HepG2 (cell line): ENCODE measurements around the gene MFAP1. TPM values are rescaled to one million over a fixed set of nuclear protein-coding genes. Genes with fewer than 3 reads are reported as not detected.

Source experiments
- ARID3A ChIP-seq: IDR thresholded peaks from 2 replicates; pipeline ENCODE4 v1.6.1; 2012; ENCODE audit warnings: low read depth, low read length, improper control_type of control experiment
- CREM ChIP-seq, 2 experiments: sonication (generic) in 1 of 2; formaldehyde crosslinking in 1 of 2; IDR thresholded peaks; 2 replicates each; pipeline versions ENCODE4 v1.4.0 to v1.6.1; 2016 to 2020; ENCODE audit warnings: antibody characterized with exemption in 1 of 2, mild to moderate bottlenecking in 1 of 2, missing genetic modification reagents in 1 of 2
- DPF2 ChIP-seq: sonication (generic); formaldehyde crosslinking; IDR thresholded peaks from 2 replicates; pipeline ENCODE4 v1.4.0; 2020; ENCODE audit warnings: mild to moderate bottlenecking, low read depth, missing genetic modification reagents, borderline replicate concordance
- ERF ChIP-seq: IDR thresholded peaks from 2 replicates; pipeline ENCODE4 v1.6.1; 2018; ENCODE audit warnings: missing biosample characterization, missing genetic modification reagents
- FOXP1 ChIP-seq, 2 experiments: fragments of 450-650 bp in 1 of 2; IDR thresholded peaks; 2 replicates each; pipeline ENCODE4 v1.6.1; 2017 to 2018; ENCODE audit warnings: antibody characterized with exemption in 1 of 2
- NAIF1 ChIP-seq: sonication (generic); formaldehyde crosslinking; IDR thresholded peaks from 2 replicates; pipeline ENCODE4 v1.5.0; 2020; ENCODE audit warnings: mild to moderate bottlenecking, missing genetic modification reagents, borderline replicate concordance
- NR2C2 ChIP-seq: sonication (generic); formaldehyde crosslinking; IDR thresholded peaks from 2 replicates; pipeline ENCODE4 v1.4.0; 2020; ENCODE audit warnings: missing genetic modification reagents, mild to moderate bottlenecking, moderate library complexity, borderline replicate concordance
- SNAPC2 ChIP-seq: sonication (generic); formaldehyde crosslinking; IDR thresholded peaks from 2 replicates; pipeline ENCODE4 v1.8.1; 2022; ENCODE audit warnings: mild to moderate bottlenecking, missing genetic modification reagents
- WIZ ChIP-seq: sonication (generic); formaldehyde crosslinking; IDR thresholded peaks from 2 replicates; pipeline ENCODE4 v1.5.1; 2020; ENCODE audit warnings: mild to moderate bottlenecking, missing genetic modification reagents
- ZBTB4 ChIP-seq: sonication (generic); formaldehyde crosslinking; IDR thresholded peaks from 2 replicates; pipeline ENCODE4 v1.4.0; 2020; ENCODE audit warnings: missing genetic modification reagents, mild to moderate bottlenecking, borderline replicate concordance
- ZNF451 ChIP-seq: sonication (generic); formaldehyde crosslinking; IDR thresholded peaks from 2 replicates; pipeline ENCODE4 v1.5.0; 2020; ENCODE audit warnings: mild to moderate bottlenecking, missing genetic modification reagents
- ZNF609 ChIP-seq: sonication (generic); formaldehyde crosslinking; IDR thresholded peaks from 2 replicates; pipeline ENCODE4 v1.4.0; 2020; ENCODE audit warnings: mild to moderate bottlenecking, missing genetic modification reagents, borderline replicate concordance
- ZNF816 ChIP-seq: sonication (generic); formaldehyde crosslinking; IDR thresholded peaks from 2 replicates; pipeline ENCODE4 v1.8.0; 2022; ENCODE audit warnings: missing genetic modification reagents, mild to moderate bottlenecking, borderline replicate concordance
- polyA plus RNA-seq, 8 experiments: library from polyadenylated mRNA; depleted of rRNA in 3 of 8; stranded (reverse) in 7 of 8; unstranded in 1 of 8; fragments of >200 nt; fragmentation: Illumina TruSeq in 4 of 8; extraction: Trizol in 4 of 8; gene quantifications; 2 replicates each; pipeline versions ENCODE4 v1.2.1 to v1.2.3, GENCODE V29; 2011 to 2016; ENCODE audit warnings: low read depth in 4 of 8, missing spikeins in 1 of 8, mixed read lengths in 1 of 8; ENCODE audit not compliant: insufficient read depth in 1 of 8
- total RNA-seq, 5 experiments: library from RNA; depleted of rRNA; stranded (reverse); fragments of >200 nt; fragmentation: Illumina TruSeq; extraction: Trizol; gene quantifications; 2 replicates each; pipeline ENCODE4 v1.2.3, GENCODE V29; 2016; ENCODE audit warnings: low read depth in 1 of 5
- TF ChIP-seq, protein P1 (sequence below): sonication (generic); formaldehyde crosslinking; IDR thresholded peaks from 2 replicates; pipeline ENCODE4 v1.4.0; 2020; ENCODE audit warnings: missing genetic modification reagents

The MFAP1 gene
- total and polyA plus RNA-seq, 2 of the 13 experiments (the other 11 are each of a cell fraction or from before 2014, with no cell fraction given): 11.8 to 39.5 TPM

DNA sequence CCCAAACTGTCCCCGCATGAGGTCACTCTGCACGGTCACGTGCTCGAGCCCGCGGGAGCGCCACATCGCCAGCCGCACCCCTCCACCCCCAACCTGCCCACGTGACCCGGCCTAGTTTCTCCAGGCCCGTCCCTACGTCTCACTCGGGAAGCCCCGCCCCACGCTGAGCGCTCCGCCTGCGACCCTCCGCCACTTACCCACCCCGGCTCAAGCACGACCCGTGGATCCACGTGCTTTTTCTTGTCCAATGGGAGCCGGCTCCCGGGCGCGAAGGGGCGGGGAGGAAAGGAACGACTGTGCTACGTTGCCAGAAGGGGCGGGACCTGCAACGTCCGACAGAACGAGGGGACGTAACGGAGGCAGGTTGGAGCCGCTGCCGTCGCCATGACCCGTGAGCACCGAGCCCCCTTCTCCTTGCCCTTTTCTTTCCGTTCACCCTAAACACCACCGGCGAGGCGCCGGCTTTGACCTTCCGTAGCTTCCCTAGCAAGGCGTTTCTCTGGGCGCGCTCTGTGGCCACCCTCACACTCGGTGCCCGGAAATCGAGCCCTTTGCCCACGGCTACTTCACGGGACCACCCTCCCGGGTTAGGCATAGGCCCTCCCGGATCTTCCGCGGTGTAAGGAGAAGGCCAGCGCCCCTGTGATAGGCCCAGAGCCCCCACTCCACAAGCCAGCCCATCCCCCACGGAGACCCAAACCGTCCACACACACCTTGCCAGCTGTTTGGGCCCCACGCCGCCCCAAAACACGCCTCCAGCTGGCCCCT is 32.3 kb downstream of the MFAP1 start, which contains the start of gene SERF2 (continued):
- TF ChIP-seq ARID3A: no peak
- TF ChIP-seq, protein P1, sequence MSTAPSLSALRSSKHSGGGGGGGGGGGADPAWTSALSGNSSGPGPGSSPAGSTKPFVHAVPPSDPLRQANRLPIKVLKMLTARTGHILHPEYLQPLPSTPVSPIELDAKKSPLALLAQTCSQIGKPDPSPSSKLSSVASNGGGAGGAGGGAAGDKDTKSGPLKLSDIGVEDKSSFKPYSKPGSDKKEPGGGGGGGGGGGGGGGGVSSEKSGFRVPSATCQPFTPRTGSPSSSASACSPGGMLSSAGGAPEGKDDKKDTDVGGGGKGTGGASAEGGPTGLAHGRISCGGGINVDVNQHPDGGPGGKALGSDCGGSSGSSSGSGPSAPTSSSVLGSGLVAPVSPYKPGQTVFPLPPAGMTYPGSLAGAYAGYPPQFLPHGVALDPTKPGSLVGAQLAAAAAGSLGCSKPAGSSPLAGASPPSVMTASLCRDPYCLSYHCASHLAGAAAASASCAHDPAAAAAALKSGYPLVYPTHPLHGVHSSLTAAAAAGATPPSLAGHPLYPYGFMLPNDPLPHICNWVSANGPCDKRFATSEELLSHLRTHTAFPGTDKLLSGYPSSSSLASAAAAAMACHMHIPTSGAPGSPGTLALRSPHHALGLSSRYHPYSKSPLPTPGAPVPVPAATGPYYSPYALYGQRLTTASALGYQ (CRISPR knock-in tag): peak; percentile 38; the same call in 1 of the 2 replicates
- peak; percentile 79; the same call in 1 of the 2 replicates for TF ChIP-seq ZNF816
- peak; percentile 39; the same call in 1 of the 2 replicates for TF ChIP-seq NR2C2 (CRISPR knock-in tag)
- TF ChIP-seq ZBTB4: no peak
- no peak for TF ChIP-seq NAIF1 (CRISPR knock-in tag)
- TF ChIP-seq ERF (CRISPR knock-in tag): peak; percentile 73; the same call in 1 of the 2 replicates
- peak; percentile 65; the same call in 1 of the 2 replicates for TF ChIP-seq ZNF451
- TF ChIP-seq WIZ (CRISPR knock-in tag): no peak
- 0 out of 2 replicates have a peak, but pooled peaks have one; percentile 66 for TF ChIP-seq SNAPC2 (CRISPR knock-in tag)
- no peak for TF ChIP-seq ZNF609 (CRISPR knock-in tag)
- TF ChIP-seq CREM (IDR thresholded peaks at IDR 0.05): peak; percentile 72
- TF ChIP-seq CREM (CRISPR knock-in tag; IDR thresholded peaks at IDR 0.05): no peak
- TF ChIP-seq FOXP1 (IDR thresholded peaks at IDR 0.05): no peak
- TF ChIP-seq FOXP1 (CRISPR knock-in tag; IDR thresholded peaks at IDR 0.05): 0 out of 2 replicates have a peak, but pooled peaks have one; percentile 6
- TF ChIP-seq DPF2 (CRISPR knock-in tag): no peak
